BLaER1 (cell line): ENCODE measurements around the gene NFIX.

Experiments
- H3K27ac ChIP-seq: shearing (Covaris generic); formaldehyde crosslinking; 2 replicates; pipeline ENCODE4 v1.8.1; 2022
- H3K27me3 ChIP-seq: shearing (Covaris generic); formaldehyde crosslinking; 2 replicates; pipeline ENCODE4 v1.8.1; 2022
- H3K36me3 ChIP-seq: shearing (Covaris generic); formaldehyde crosslinking; 2 replicates; pipeline ENCODE4 v1.8.1; 2022
- H3K4me1 ChIP-seq: shearing (Covaris generic); formaldehyde crosslinking; 2 replicates; pipeline ENCODE4 v1.8.1; 2022
- H3K4me2 ChIP-seq: shearing (Covaris generic); formaldehyde crosslinking; 2 replicates; pipeline ENCODE4 v1.8.1; 2022
- H3K4me3 ChIP-seq: shearing (Covaris generic); formaldehyde crosslinking; 2 replicates; pipeline ENCODE4 v1.8.1; 2022
- H3K9ac ChIP-seq: shearing (Covaris generic); formaldehyde crosslinking; 2 replicates; pipeline ENCODE4 v1.8.1; 2022
- H3K9me3 ChIP-seq: shearing (Covaris generic); formaldehyde crosslinking; 2 replicates; pipeline ENCODE4 v1.8.1; 2022
- H4K20me1 ChIP-seq: shearing (Covaris generic); formaldehyde crosslinking; 2 replicates; pipeline ENCODE4 v1.8.1; 2022
- Cebpa-rat ChIP-seq: shearing (Covaris generic); IDR thresholded peaks from 2 replicates; pipeline ENCODE4 v1.8.1; 2022

Gene NFIX

GRCh38 chr19:13019332-13019731 lies 24.1 kb downstream of the NFIX start:
- no peaks in the 10 kb centered on the region for H3K9me3 ChIP-seq
- peaks cover 86% of the 10 kb centered on the region for H4K20me1 ChIP-seq
- no peak overlapping the region for H3K27ac ChIP-seq
- peaks cover 64% of the 10 kb centered on the region for H3K27me3 ChIP-seq
- no peak overlapping the region for H3K4me3 ChIP-seq
- H3K36me3 ChIP-seq, result no peaks in the 10 kb centered on the region
- H3K4me1 ChIP-seq, result peaks cover 84% of the 10 kb centered on the region
- TF ChIP-seq Cebpa-rat, result no peak
- peak overlapping the region; percentile 98; the same call in 1 of the 2 replicates for H3K4me2 ChIP-seq
- 0 out of 2 replicates have a peak overlapping the region, but pooled peaks have one; percentile 23 for H3K9ac ChIP-seq

GRCh38 chr19:13020002-13020414 lies 24.7 kb downstream of the NFIX start:
- Histone ChIP-seq H3K4me1 (peaks cover 84% of the 10 kb centered on the region), H3K4me3 (no peak overlapping the region), H3K36me3 (peaks cover 5% of the 10 kb centered on the region), H3K9ac (0 out of 2 replicates have a peak overlapping the region, but pooled peaks have one; percentile 23), H4K20me1 (peaks cover 86% of the 10 kb centered on the region), H3K27me3 (peaks cover 64% of the 10 kb centered on the region), H3K4me2 (peak overlapping the region; percentile 98), H3K9me3 (no peaks in the 10 kb centered on the region), H3K27ac (peak overlapping the region; percentile 89; the same call in 1 of the 2 replicates)
- TF ChIP-seq Cebpa-rat, result no peak

GRCh38 chr19:13022111-13022858 lies 27.0 kb downstream of the NFIX start:
- peaks cover 81% of the 10 kb centered on the region for H4K20me1 ChIP-seq

GRCh38 chr19:13022859-13023636 lies 27.8 kb downstream of the NFIX start:
- Histone ChIP-seq H3K27ac (peak overlapping the region; percentile 89), H4K20me1 (peaks cover 81% of the 10 kb centered on the region), H3K4me1 (peaks cover 84% of the 10 kb centered on the region), H3K9ac (peak overlapping the region; percentile 83), H3K36me3 (peaks cover 31% of the 10 kb centered on the region), H3K4me2 (peak overlapping the region; percentile 98), H3K27me3 (peaks cover 38% of the 10 kb centered on the region), H3K4me3 (peak overlapping the region; percentile 66), H3K9me3 (no peaks in the 10 kb centered on the region)
- no peak for TF ChIP-seq Cebpa-rat

More at GRCh38 chr19:13022111-13022858, 27.0 kb downstream of the NFIX start:
- peak overlapping the region; percentile 98 for H3K4me2 ChIP-seq
- H3K36me3 ChIP-seq, result peaks cover 23% of the 10 kb centered on the region
- no peak for TF ChIP-seq Cebpa-rat
- H3K9me3 ChIP-seq, result no peaks in the 10 kb centered on the region
- H3K4me3 ChIP-seq, result peak overlapping the region; percentile 66
- peaks cover 84% of the 10 kb centered on the region for H3K4me1 ChIP-seq
- peak overlapping the region; percentile 89 for H3K27ac ChIP-seq
- peak overlapping the region; percentile 83 for H3K9ac ChIP-seq
- peaks cover 46% of the 10 kb centered on the region for H3K27me3 ChIP-seq

GRCh38 chr19:13023656-13024055 lies 28.4 kb downstream of the NFIX start:
- Histone ChIP-seq H3K4me2 (peak overlapping the region; percentile 98), H3K9me3 (no peaks in the 10 kb centered on the region), H3K4me1 (peaks cover 86% of the 10 kb centered on the region), H3K9ac (peak overlapping the region; percentile 83; the same call in 1 of the 2 replicates), H3K27me3 (peaks cover 38% of the 10 kb centered on the region), H3K4me3 (peak overlapping the region; percentile 66), H3K36me3 (peaks cover 37% of the 10 kb centered on the region), H4K20me1 (peaks cover 79% of the 10 kb centered on the region), H3K27ac (peak overlapping the region; percentile 89; the same call in 1 of the 2 replicates)
- no peak for TF ChIP-seq Cebpa-rat

GRCh38 chr19:13024126-13024950 lies 29.1 kb downstream of the NFIX start:
- Histone ChIP-seq H3K27me3 (peaks cover 38% of the 10 kb centered on the region), H3K4me2 (peak overlapping the region; percentile 98), H3K4me3 (peak overlapping the region; percentile 58), H3K36me3 (peaks cover 44% of the 10 kb centered on the region), H4K20me1 (peaks cover 75% of the 10 kb centered on the region), H3K9ac (peak overlapping the region; percentile 68), H3K9me3 (no peaks in the 10 kb centered on the region), H3K27ac (peak overlapping the region; percentile 45), H3K4me1 (peaks cover 86% of the 10 kb centered on the region)
- TF ChIP-seq Cebpa-rat, result no peak

GRCh38 chr19:13024951-13025697 lies 29.8 kb downstream of the NFIX start:
- peak overlapping the region; percentile 68; the same call in 1 of the 2 replicates for H3K9ac ChIP-seq
- peaks cover 51% of the 10 kb centered on the region for H3K36me3 ChIP-seq
- peaks cover 86% of the 10 kb centered on the region for H3K4me1 ChIP-seq
- H3K4me3 ChIP-seq, result peak overlapping the region; percentile 58
- TF ChIP-seq Cebpa-rat, result no peak
- H3K4me2 ChIP-seq, result peak overlapping the region; percentile 98
- H3K27ac ChIP-seq, result no peak overlapping the region; the same call in 1 of the 2 replicates
- peaks cover 34% of the 10 kb centered on the region for H3K27me3 ChIP-seq
- H4K20me1 ChIP-seq, result peaks cover 75% of the 10 kb centered on the region
- H3K9me3 ChIP-seq, result no peaks in the 10 kb centered on the region

GRCh38 chr19:13025819-13026456 lies 30.7 kb downstream of the NFIX start:
- Histone ChIP-seq H3K27me3 (peaks cover 27% of the 10 kb centered on the region), H3K36me3 (peaks cover 53% of the 10 kb centered on the region), H3K4me3 (0 out of 2 replicates have a peak overlapping the region, but pooled peaks have one; percentile 8), H3K27ac (no peak overlapping the region), H3K4me2 (peak overlapping the region; percentile 98), H3K9ac (peak overlapping the region; percentile 68; the same call in 1 of the 2 replicates), H3K9me3 (no peaks in the 10 kb centered on the region), H3K4me1 (peaks cover 86% of the 10 kb centered on the region), H4K20me1 (peaks cover 76% of the 10 kb centered on the region)
- no peak for TF ChIP-seq Cebpa-rat
